DOHH2 (cell line): ENCODE measurements around the gene MYCBP.

Source experiments
- H3F3A ChIP-seq: fragments of 200-600 bp; sonication (generic), shearing (Covaris generic); 2 replicates; pipeline ENCODE4 v1.6.0; 2016; ENCODE audit warnings: antibody characterized with exemption, mild to moderate bottlenecking; ENCODE audit not compliant: control insufficient read depth, insufficient read depth
- H3K27ac ChIP-seq: fragments of 200-600 bp; sonication (generic); 2 replicates; pipeline ENCODE4 v1.5.1; 2014; ENCODE audit warnings: low read depth, mild to moderate bottlenecking, low read length, moderate library complexity
- H3K27me3 ChIP-seq: fragments of 200-600 bp; sonication (generic); 2 replicates; pipeline ENCODE4 v1.6.1; 2014; ENCODE audit warnings: mild to moderate bottlenecking, low read length, mixed read lengths; ENCODE audit not compliant: control insufficient read depth
- H3K36me3 ChIP-seq: fragments of 200-600 bp; sonication (generic); 2 replicates; pipeline ENCODE4 v1.6.1; 2014; ENCODE audit warnings: mild to moderate bottlenecking, low read length, moderate library complexity, mixed read lengths; ENCODE audit not compliant: control insufficient read depth
- H3K4me1 ChIP-seq: fragments of 200-600 bp; sonication (generic); 2 replicates; pipeline ENCODE4 v1.6.1; 2014; ENCODE audit warnings: mild to moderate bottlenecking, low read length, mixed read lengths; ENCODE audit not compliant: control insufficient read depth
- H3K4me2 ChIP-seq: fragments of 200-600 bp; sonication (generic); 2 replicates; pipeline ENCODE4 v1.6.0; 2014; ENCODE audit warnings: mild to moderate bottlenecking, low read length, moderate library complexity
- H3K4me3 ChIP-seq: fragments of 200-600 bp; sonication (generic); 2 replicates; pipeline ENCODE4 v1.5.1; 2014; ENCODE audit warnings: mild to moderate bottlenecking, low read length, mixed read lengths
- H3K79me2 ChIP-seq: fragments of 200-600 bp; sonication (generic); 2 replicates; pipeline ENCODE4 v1.6.1; 2014; ENCODE audit warnings: mild to moderate bottlenecking, low read length, mixed read lengths; ENCODE audit not compliant: control insufficient read depth
- H3K9me2 ChIP-seq: fragments of 200-600 bp; sonication (generic); replicated peaks from 2 replicates; pipeline ENCODE4 v1.6.1; 2014; ENCODE audit warnings: mild to moderate bottlenecking, low read length, mixed read lengths; ENCODE audit not compliant: control insufficient read depth
- H3K9me3 ChIP-seq: fragments of 200-600 bp; sonication (generic); 2 replicates; pipeline ENCODE4 v1.6.1; 2014; ENCODE audit warnings: antibody characterized with exemption, low read length, mixed read lengths; ENCODE audit not compliant: control insufficient read depth, insufficient read depth
- H4K20me1 ChIP-seq: fragments of 200-600 bp; sonication (generic); 2 replicates; pipeline ENCODE4 v1.6.0; 2014; ENCODE audit warnings: low read depth, mild to moderate bottlenecking, antibody characterized with exemption, low read length, moderate library complexity; ENCODE audit not compliant: control insufficient read depth, insufficient read depth
- EZH2phosphoT487 ChIP-seq: fragments of 200-600 bp; sonication (generic); IDR thresholded peaks from 2 replicates; pipeline ENCODE4 v1.6.1; 2017; ENCODE audit warnings: borderline replicate concordance, mild to moderate bottlenecking, antibody characterized with exemption, low read length, moderate library complexity, mixed read lengths
- TF ChIP-seq, protein P1 (sequence below): fragments of 200-600 bp; sonication (generic); IDR thresholded peaks from one replicate; pipeline ENCODE4 v1.5.1; 2014; ENCODE audit warnings: antibody characterized with exemption, mild to moderate bottlenecking, low read depth, low read length; ENCODE audit not compliant: poor library complexity, severe bottlenecking

MYCBP gene

DNA sequence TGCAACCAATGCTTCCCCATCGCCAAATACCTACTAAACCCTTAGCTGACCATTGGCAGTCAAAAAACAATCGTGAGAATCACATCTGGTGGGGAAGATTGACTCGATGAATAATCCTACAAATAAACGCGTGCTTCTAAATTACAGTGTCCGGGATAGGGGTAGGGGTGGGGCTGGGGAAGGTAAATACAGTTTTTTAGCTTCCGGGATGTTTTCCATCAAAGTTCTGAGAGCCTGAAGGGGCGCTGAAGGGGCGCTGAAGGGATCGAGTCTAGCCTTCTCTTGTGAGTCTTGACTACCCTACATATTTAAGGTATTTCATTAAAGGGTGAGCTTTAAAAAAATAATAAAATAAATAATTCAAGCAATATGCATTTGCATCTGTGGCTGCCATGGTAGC is 54.1 kb downstream of the MYCBP start:
- Histone ChIP-seq H4K20me1 (no peaks in the 10 kb centered on the region; the same call in 1 of the 2 replicates), H3K4me2 (no peak overlapping the region), H3K4me1 (no peaks in the 10 kb centered on the region), H3K36me3 (no peaks in the 10 kb centered on the region), H3F3A (no peaks in the 10 kb centered on the region), H3K9me2 (no peaks in the 10 kb centered on the region), H3K4me3 (no peak overlapping the region), H3K27ac (no peak overlapping the region), H3K9me3 (no peaks in the 10 kb centered on the region), H3K79me2 (no peaks in the 10 kb centered on the region), H3K27me3 (peaks cover 38% of the 10 kb centered on the region)
- no peak for TF ChIP-seq EZH2phosphoT487
- TF ChIP-seq, protein P1, sequence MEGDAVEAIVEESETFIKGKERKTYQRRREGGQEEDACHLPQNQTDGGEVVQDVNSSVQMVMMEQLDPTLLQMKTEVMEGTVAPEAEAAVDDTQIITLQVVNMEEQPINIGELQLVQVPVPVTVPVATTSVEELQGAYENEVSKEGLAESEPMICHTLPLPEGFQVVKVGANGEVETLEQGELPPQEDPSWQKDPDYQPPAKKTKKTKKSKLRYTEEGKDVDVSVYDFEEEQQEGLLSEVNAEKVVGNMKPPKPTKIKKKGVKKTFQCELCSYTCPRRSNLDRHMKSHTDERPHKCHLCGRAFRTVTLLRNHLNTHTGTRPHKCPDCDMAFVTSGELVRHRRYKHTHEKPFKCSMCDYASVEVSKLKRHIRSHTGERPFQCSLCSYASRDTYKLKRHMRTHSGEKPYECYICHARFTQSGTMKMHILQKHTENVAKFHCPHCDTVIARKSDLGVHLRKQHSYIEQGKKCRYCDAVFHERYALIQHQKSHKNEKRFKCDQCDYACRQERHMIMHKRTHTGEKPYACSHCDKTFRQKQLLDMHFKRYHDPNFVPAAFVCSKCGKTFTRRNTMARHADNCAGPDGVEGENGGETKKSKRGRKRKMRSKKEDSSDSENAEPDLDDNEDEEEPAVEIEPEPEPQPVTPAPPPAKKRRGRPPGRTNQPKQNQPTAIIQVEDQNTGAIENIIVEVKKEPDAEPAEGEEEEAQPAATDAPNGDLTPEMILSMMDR: no peak

DNA sequence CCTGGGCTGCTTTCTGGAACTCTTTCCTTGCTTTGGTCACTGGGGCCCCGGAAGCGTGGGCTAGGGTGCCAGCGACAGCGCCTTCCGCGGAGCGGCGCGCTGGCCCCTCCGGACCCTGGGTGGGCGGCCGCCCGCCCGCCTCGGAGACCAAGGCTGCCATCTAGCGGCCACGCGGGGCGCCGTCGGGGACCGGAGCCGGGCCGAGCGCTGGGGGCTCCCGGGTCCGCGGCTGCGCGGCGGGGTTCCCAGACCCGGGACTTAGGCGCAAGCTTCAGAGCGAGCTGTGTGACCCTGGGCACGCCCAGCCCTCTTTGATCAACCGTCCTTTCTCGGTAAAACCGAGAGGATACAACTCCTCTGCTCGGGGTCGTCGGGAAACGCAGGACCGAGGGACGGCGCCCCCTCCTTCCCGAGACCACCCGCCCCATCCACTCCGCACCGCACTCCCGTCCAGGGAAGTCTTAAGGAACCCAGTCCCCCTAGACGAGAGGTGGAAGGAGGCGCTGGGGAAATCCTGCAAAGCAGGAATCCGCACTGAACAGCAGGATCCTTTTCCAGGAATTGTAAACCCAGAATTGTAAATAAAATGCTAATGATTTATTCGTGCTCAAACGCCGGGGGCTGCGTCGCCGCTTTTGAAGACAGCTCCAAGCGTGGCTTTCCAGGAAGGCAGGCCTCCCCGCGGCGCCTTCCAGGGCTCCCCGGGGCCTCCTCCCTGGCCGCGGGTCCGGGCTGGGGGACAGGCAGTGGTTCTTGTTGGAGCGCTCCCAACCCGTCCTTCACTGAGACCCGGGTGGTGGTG is 54.8 kb downstream of the MYCBP start:
- H4K20me1 ChIP-seq: no peaks in the 10 kb centered on the region; the same call in 1 of the 2 replicates
- no peak overlapping the region for H3K4me2 ChIP-seq
- no peaks in the 10 kb centered on the region for H3K9me3 ChIP-seq
- H3K4me1 ChIP-seq: no peaks in the 10 kb centered on the region
- no peak overlapping the region for H3K4me3 ChIP-seq
- no peak overlapping the region for H3K27ac ChIP-seq
- no peaks in the 10 kb centered on the region for H3K36me3 ChIP-seq
- no peaks in the 10 kb centered on the region for H3K79me2 ChIP-seq
- H3K9me2 ChIP-seq: no peaks in the 10 kb centered on the region
- peaks cover 38% of the 10 kb centered on the region for H3K27me3 ChIP-seq
- TF ChIP-seq, protein P1: peak; percentile 71
- no peak for TF ChIP-seq EZH2phosphoT487
- H3F3A ChIP-seq: no peaks in the 10 kb centered on the region

DNA sequence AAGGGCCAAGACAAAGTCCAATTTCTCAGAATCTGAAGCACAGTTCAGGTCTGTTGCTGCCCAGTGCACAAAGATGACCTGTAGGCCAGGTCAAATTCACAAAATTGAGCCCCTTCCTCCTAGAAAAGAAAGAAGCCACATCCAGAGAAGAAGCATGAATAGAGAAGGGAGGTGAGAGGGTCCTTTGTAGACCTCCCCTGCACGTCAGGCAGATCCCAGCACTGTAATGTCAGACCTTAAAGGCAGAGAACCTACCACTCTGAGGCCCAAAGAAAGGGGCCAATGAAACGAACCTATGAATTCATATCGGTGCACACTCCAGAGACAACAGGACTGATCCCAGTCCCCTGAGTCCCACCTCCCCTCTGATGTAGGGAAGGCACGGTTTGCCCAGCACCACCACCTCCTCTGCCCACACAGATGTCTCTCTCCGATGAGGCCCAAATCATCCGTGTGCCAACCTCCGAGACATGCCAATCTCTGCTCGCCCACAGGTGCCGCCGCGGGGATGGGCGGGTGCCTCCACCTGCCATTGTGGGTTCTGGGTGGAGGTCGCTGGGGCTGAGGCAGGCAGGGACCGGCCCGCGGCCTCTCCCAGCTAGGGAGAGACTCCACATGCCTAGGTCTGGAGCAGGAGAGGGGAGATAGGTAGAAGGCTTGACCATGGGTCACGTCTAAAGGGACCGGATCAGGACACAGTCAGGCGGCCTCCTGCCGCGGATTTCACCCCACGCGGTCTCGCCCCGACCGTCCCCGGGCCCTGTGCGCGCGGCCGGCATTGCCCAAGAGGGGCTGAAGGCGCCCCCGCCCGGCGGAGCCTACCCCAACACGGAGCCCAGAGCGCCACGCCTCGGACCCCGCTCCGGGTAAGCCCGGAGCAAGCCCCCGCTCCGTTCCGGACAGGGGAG is 55.6 kb downstream of the MYCBP start:
- Histone ChIP-seq H4K20me1 (no peaks in the 10 kb centered on the region; the same call in 1 of the 2 replicates), H3K36me3 (no peaks in the 10 kb centered on the region), H3K79me2 (no peaks in the 10 kb centered on the region), H3K4me1 (no peaks in the 10 kb centered on the region), H3K9me3 (no peaks in the 10 kb centered on the region), H3K27ac (no peak overlapping the region), H3K27me3 (peaks cover 34% of the 10 kb centered on the region), H3K4me2 (no peak overlapping the region), H3K9me2 (no peaks in the 10 kb centered on the region), H3F3A (no peaks in the 10 kb centered on the region), H3K4me3 (no peak overlapping the region)
- TF ChIP-seq EZH2phosphoT487: no peak
- TF ChIP-seq, protein P1: no peak
